Middle frontal gyrus (tissue), 1 donor: ENCODE measurements around the gene APOL3.
A peak's percentile ranks its signal among the peaks of the same experiment; 100 is the strongest.
"Not testable (repeated sequence)": the region's sequence is repeated elsewhere in the genome, so short reads cannot be mapped to it uniquely, and the experiment has no call there.

Source experiments
- DNase-seq: peaks from one replicate; pipeline ENCODE4 v3.0.0-alpha.2; 2015; ENCODE audit warnings: low spot score; ENCODE audit errors: extremely low spot score

The APOL3 gene

GRCh38 chr22:36193577-36193976 is 33.0 kb upstream of the APOL3 start:
- DNase-seq, result no peak

- DNase-seq, result no peak
These were observed 32.6 kb upstream of the APOL3 start for GRCh38 chr22:36193171-36193570.

- no peak for DNase-seq
These were observed 32.0 kb upstream of the APOL3 start for GRCh38 chr22:36192542-36192941.

GRCh38 chr22:36191106-36191836 is 30.7 kb upstream of the APOL3 start:
- DNase-seq, result peak; percentile 76

- not testable (repeated sequence) for DNase-seq
These were observed 27.3 kb upstream of the APOL3 start for GRCh38 chr22:36187862-36188261.

- no peak for DNase-seq
These were observed 25.5 kb upstream of the APOL3 start for GRCh38 chr22:36185828-36186624.

- DNase-seq, result peak; percentile 71
These were observed 24.0 kb upstream of the APOL3 start for GRCh38 chr22:36184433-36185025.

- DNase-seq, result no peak
These were observed 22.9 kb upstream of the APOL3 start for GRCh38 chr22:36183446-36183845.

GRCh38 chr22:36182857-36183256 is 22.3 kb upstream of the APOL3 start:
- no peak for DNase-seq

- DNase-seq, result no peak
These were observed 21.5 kb upstream of the APOL3 start for GRCh38 chr22:36182056-36182455.

- no peak for DNase-seq
These were observed 20.4 kb upstream of the APOL3 start for GRCh38 chr22:36180928-36181327.

GRCh38 chr22:36180038-36180880 is 19.7 kb upstream of the APOL3 start:
- DNase-seq, result peak; percentile 24

- no peak for DNase-seq
These were observed 16.6 kb upstream of the APOL3 start for GRCh38 chr22:36177160-36177559.

GRCh38 chr22:36175892-36176291 is 15.3 kb upstream of the APOL3 start:
- no peak for DNase-seq

GRCh38 chr22:36171941-36172340 is 11.4 kb upstream of the APOL3 start:
- DNase-seq, result no peak

GRCh38 chr22:36166518-36167220 is 6.1 kb upstream of the APOL3 start:
- no peak for DNase-seq

- DNase-seq, result no peak
These were observed 5.5 kb upstream of the APOL3 start for GRCh38 chr22:36166086-36166485.

GRCh38 chr22:36165141-36165540 is 4.6 kb upstream of the APOL3 start:
- DNase-seq, result no peak

GRCh38 chr22:36164621-36165020 is 4.1 kb upstream of the APOL3 start:
- DNase-seq, result no peak

GRCh38 chr22:36163497-36163896 is 2.9 kb upstream of the APOL3 start:
- DNase-seq, result no peak
